Measurements from ENCODE around the gene RAB35.

The RAB35 gene

DNA sequence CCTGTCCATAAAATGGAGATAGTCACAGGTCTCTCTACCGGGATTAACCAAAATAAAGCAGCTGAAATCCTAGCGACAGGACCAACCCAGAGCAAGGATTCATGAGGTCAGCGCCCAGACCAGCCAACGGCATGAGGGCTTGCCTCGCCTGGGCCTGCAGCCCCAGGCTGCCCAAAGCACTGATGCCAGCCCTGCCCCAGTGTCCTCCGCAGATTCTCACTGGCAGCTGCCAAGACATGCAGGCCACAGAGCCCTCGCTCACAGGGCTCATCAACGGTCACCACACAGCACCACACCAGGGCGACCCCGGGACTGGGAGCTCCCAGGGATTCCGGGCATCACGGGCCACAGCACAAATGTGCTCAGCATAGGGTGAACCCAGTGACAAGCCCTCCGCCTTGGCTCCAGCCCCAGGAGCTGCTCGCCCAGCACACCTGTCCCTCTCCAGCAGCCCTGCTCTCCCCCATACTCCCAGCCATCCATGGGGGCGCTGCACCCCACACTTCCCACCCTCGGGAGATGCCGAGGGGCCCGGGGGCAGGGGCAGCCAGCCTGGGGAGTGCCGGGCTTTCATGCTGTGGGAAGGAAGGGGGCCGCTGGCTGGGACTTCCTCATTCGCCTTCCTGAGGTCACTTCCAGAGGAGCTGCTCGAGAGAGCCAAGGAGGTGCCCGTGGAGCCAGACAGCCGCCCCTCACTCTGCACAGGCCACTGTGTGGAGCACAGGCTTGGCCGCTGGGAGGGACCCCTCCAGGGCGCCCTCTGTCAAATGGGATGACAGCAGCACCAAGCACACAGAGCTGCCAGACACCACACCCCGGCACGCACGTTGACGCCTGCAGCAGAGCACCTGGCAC is 14.1 kb downstream of the RAB35 start:
- DNase-seq, result no peak

DNA sequence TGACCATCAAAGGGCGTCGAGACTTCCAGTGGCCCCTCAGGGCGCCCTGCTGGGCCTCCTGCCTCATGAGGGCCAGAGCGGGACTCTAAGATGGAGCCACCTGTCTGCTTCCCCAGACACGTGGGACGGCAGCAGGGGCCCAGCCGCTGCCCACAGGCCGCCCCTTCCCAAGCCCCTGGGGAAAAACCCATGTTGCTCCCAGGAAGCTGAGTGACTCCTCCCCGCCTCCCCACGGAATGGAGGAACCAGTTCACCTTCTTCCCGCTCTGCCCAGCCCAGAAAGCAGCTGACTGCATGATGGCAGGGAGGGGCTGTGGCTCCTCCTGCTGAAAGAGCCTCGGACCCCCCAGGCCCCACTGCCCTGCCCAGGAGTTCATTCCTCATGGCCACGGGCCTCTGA is 14.9 kb downstream of the RAB35 start:
- no peak for DNase-seq

DNA sequence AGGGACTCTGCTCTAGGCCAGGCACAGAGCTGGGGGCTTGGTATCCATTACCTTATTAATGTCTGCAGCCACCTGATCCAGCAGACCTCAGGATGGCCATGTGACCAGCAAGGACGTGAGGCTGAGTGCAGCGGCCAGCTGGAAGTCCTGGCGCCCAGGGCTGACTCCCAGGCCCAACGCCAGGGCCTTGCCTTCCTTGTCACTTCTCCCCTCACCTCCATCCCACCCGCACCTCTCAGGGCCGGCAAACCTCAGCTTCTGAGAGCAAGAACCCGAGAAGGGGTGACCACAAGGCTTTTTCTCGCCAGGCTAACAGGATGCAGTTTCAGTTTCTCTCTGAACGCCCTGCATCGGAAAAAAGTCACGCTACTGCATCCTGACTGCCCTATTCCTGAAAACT is 15.4 kb downstream of the RAB35 start:
- no peak for DNase-seq

DNA sequence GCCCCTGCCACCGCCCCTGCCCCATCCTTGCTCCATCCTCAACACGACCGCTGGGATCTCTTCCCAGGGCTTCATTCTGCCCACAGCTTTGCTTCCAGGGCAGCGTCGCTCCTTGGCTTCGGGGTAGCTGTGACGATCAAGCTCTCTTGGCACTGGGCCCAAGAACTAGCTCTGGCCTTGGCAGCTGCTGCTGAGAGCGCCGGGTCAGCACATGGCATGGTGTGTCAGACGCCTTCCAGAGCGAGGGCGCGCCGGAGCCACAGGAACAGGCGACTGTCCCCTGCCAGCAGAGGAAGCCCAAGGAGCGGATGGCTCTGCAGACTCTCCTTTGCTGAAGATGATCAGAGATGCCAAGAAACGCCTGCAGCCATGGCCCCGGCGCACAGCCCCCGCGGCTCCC is 15.9 kb downstream of the RAB35 start:
- no peak for DNase-seq

DNA sequence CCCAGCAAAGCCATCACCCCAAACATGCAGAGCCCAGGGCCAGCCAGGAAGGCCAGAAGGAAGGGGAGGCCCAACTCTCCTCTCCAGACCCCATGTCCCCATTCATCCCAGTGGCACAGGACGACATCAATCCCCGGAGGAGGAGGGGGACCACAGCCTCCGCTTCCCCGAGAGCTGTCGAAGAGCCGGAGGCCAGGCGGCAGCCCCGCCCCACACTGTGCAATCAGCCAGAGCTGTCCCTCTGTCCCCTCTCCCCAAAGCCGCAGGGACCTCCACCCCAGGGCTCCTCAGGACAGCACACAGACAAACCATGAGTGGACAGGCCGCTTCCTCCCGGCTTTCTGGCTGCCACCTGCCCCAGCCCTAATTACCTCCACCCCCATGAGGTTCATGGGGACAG is 16.8 kb downstream of the RAB35 start:
- DNase-seq, result no peak

DNA sequence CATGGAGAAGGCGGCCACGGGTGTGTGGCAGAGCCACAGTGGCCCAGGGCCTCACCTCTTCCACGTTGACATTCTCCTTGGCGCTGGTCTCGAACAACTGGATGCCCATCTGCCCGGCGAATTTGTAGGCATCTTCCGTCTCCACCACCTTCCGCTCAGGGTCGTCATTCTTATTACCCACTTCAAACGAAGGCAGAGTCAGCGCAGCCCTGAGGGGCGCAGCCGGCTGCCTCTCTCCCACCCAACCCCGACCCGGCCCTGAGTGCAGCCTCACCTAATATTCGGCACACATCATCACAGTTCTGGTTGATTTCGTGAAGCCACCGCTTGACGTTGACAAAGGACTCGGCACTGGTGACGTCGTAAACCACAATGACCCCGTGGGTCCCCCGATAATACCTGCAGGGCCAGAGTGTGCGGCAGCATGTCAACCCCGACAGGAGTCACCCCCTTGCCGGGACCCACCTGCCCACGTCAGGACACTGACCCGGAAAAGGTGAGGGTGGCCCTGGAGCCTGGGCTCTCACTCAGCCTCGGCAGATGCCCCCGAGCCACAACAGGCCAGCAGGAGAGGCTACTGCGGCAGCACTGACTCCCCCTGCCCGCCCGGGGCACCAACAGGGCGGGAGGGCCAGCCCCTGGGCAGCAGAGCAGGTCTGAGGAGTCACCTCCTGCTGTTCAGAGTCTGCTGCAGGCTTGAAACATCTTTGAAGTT is 17.6 kb downstream of the RAB35 start:
- DNase-seq, result no peak

DNA sequence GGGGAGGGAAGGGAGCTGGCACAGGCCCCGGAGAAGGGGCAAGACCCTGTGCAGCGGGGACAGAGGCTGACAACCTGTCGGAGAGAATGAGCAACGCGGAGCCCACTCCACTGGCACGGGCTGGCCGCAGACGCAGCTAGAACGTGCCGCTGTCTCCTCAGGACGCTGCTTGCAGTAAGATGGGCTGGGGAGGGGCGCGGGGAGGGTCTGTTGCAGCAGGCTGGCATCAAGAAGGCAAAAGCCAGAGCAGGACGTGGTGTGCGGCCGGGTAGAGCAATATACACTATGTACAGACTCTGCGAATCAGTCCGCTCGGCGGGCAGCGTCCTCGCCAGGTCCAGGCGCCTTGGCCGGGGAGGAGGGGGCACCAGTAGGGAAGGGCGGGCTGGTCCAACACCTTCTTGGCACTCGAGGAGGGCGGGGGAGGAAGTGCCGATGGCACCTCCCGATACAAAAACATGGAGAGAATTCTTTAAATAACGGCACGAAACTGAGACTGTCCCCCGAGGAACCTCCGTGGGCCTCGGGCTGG is 19.8 kb downstream of the RAB35 start:
- DNase-seq, result no peak

DNA sequence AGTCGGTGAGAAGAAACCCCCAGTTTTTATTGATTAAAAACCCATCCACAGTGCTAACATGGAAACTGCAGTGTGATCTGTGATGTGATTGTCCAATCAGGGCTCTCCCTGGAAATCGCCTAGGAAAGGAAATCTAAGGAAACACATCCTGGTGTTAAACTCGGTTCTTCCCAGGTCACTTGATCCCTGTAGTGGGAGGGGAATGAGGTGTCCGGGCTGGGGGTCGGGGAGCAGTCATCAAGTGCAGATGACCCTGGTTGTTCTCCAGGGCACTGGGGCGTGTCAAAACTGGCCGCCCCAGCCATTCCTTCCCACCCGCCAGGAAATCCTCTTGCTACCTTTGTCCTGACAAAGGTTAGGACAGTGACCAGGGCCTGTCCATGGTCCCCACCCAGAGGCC is 20.8 kb downstream of the RAB35 start:
- DNase-seq, result no peak

DNA sequence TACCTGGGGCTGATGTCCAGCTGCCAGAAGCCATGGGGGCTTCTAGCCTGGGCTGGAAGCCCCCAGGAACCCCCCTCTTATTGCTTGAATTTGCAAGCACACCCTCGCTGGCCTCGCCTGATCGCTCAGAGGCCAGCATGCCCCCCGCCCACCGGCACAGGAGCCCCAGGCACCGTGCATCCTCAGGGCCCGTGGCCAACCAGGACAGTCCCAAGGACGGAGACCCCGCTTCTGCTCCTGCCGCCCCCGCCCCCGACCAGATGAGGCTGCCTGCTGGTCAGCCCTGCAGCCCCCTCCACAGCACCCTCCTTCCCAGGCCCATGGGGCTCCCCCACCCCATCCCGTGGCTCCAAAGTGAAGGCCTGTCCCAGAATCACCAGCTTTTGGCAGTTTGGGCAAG is 21.2 kb downstream of the RAB35 start:
- no peak for DNase-seq

DNA sequence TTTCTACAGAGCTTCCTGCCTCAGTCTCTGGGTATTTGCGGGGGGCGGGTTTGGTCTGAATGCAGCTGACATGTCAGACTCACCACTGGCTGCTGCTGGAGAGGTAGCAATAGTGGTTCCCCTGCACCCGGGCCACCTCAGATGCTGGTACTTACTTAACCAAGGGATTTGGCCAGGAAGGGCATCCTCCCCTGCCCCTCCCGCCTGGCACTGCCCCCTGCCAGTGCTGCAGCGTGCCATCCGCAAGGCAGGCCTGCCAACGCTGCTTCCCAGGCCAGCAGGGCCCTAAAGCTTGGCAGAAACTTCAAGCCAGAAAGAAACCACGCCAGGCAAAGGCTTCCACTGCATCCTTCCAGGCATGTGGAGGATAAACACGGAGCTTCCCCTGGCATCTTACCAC is 22.1 kb downstream of the RAB35 start:
- no peak for DNase-seq

DNA sequence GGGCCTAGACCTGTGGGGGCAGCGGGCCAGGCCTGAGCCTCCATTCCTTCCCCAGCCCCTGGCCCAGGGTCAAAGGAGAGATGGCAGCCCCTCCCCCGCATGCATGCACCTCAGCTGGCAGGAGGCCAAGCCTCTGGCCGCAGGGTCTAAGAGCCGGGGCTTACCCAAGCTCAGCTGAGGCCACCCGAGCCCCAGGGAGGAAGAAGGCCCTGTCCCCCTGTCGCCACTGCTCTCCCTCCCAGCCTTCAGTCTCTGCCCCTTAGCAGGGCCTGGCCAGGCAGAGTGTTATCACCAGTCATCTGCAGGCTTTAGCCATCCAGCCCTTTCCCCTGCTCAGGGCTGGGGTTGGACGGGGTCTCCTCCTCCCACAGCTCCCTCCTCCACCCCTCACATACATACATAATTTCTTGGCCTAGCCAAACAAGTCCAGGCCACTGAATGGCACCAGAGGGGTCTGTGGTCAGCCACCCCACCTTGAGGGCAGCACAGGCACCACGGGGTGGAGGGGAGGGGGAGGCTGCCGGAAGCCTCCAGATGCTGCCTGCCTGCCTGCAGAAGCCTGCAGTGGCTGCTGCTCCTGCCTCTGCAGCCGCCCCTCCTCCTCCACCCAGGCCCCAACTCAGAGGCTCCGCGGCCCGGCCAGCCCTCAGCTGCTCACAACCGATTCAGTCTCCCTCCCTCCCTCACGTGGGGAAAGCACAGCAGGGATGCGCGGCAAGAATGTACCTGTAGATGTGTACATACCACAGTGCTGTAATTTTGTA is 22.8 kb downstream of the RAB35 start:
- DNase-seq, result no peak

DNA sequence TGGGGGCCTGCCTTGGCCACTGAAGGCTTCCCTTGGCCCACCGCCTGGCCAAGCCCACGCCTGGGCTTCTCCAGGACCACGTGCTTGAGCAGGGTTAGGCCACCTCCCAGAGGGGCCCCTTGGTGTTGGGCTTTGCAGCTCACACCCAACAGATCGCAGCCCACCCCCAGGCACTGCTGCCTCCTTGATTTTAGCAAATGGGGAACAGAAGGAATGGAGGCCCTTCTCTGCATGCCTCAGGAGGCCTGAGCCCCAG is 23.3 kb downstream of the RAB35 start:
- no peak for DNase-seq

DNA sequence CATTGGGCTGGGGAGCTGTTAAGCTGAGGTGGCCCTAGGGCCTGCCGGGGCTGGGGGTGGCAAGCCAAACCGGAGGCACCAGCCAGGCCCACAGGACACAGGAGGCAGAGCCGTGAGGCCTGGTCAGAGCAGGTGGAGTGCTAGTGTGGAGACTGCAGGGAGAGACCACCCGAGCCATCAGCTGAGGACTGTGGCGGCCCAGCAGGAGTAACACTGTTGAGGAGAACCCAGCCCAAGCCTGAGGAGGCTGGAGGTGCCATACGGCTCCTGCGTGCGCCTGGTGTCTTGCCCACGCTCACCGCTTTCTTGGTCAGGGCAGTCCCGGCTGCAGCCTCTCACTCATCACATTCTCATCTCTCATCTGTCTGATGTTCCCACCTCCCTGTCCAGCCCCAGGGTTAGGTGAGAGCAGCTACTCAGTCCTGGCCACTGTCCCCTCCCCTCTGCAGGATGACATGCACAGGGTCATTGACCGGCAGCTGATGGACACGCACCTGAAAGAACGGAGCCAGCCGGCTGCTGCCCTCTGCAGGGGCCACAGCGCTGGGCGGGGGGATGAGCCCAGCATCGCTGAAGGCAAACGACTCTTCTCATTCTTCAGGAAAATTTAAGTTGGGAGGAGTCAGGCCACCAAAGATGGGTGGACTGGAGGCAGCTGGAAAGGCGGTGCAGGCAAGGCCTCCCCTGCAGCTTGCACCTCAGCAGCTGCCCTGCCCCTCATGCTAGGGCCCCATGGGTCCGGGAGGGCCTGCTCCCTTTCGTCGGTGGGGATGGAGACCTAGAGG is 23.8 kb downstream of the RAB35 start:
- DNase-seq, result no peak

DNA sequence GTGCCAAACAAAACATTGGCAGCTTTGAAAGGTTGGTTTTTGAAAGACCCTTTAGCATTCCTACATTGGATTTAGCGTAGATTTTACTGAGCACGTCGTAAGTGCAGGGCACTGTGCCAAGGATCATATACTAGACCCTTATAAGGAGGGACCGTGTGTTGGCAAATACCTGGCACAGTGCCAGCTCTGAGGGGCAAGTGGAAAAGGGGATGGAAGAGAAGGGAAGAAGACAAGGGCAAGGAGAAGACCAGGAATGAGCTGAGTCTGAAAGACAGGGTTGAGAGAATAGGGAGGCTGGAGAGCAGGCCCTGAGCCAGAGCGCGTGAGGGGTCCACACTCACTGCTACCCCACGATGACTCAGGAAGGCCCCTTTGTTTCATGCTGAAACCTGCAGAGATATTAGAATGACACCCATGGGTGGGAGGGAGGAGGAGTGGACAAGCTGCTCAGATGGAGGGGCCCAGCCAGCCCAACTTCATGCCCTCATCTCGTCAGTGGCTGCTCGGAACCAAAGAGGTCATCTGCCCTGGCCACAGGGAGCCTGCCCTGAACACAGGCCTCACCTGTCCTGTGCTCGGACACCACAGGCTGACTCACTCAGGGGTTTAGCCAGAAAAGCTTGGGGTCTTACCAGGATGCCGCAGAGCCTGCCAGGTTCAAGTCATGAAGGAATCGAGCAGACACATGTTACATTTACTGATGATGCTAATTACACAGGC is 25.0 kb downstream of the RAB35 start:
- DNase-seq, result no peak

DNA sequence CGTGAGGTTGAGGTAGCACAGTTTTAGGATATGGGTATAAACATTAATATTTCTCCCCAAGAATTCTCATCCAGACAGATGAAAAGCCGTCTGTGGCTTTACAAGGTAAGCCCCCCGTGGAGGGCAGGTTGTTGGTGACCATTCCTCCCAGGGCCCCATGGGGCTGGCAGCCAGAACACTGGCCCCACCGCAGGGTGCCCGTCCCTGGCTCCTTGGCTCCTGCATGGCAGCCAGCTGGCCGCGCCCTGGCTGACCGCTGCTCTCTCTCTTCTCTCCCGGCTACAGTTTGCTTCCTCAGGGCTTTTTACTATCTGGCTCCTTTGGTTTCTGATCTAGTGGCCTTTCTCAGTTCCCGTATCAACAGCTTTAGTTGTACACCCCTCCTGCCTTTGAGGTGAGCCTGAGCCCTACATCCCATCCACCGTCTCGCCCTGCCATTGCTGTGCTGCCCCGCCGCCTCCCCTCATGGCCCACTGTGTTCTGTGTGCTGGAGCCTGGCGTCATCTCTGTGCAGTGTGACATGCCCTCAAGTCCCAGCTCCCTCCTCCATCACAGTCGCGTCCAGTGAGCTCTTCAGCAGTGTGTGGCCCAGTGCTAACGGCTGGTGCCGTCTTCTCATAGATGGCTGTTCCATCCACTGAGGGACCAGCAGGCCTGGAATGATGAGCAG is 25.8 kb downstream of the RAB35 start:
- DNase-seq, result no peak

DNA sequence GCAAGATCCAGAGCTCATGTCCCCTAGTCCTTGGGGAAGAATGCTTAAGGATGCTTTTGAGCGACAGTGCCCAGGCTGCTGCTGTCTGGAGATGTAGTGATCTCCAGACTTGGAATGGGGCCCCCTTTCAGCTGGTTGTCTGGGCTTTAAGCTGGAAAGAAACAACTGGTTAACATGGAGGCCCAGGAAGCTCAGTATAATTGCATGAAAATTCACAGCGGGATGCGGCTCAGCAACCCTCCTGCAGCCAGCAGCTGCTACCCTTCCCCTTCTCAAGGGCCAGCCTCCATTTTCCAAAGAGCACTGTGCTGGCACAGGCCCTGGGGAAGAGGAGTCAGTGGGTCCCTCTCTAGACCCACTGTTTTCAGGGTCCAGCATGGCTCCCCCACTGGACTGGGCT is 26.3 kb downstream of the RAB35 start:
- DNase-seq, result no peak

DNA sequence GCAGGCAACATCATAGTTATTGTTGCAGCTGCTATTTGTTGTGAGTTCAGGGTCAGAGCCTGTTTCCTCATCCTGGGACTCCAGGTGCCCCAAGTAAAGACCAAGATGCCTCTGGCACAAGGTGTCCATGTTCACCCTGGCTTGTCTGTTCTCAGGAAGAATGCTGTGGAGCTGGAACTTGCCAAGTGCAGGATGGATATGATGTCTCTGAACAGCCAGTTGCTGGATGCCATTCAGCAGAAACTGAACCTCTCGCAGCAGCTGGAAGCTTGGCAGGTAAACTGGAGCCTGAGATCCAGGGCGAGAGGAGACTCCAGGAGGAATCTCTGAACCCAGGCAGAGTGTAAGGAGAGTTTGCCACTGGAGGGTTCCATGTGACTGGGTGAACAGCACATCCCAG is 26.8 kb downstream of the RAB35 start:
- no peak for DNase-seq

DNA sequence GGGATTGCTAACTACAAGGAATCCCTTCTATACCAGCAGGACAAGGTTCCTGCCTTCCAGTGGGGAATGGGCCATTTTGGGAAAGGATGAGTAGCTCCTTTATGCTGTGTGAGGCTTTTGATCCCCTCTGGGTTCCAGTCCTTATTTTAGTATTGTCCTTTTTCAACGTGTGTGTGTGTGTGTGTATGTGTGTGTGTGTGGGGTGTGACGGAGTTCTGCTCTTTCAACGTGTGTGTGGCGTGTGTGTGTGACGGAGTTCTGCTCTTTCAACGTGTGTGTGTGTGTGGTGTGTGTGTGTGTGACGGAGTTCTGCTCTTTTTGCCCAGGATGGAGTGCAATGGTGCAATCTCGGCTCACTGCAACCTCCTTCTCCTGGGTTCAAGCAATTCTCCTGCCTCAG is 27.4 kb downstream of the RAB35 start:
- DNase-seq, result no peak

DNA sequence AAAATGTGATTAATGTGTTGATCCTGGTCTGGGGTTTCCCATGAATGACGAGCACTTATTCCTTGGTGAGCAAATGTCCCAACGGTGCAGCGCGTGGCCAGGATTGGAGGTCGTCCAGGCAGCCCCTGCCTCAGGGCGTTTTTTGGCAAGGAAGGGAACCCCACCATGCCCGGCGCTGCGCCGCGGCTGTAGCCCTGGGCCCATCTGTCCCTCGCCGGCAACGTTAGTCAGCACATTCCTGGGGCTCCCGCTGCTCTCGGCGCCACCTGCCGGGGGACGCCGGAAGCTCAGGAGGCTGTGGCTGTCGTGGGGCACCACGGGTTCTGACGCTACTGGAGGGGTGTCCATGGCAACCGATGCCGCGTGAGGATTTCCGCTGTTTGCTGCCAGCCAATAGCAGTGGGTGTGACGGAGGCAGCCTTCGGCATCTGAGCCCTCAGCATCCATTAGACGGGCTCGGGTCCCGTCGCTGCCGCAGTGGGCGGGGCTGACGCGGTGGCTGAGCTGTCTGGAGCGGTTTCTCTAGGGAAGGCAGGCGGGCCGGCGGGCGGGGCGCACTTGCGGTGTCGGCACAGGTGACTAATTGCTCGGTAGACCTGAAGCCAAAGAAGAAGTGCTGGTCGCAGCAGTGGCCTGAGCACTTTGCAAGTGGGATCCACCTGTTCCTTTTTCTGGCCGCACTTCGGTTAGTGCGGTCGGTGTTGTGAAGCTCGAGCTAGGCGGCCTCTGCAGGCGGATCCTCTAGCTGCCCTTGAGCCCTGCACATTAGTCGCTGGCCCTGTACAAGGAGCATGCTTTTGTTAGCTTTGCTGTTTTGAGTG is 29.5 kb downstream of the RAB35 start:
- peak; percentile 99 to 100 for DNase-seq

DNA sequence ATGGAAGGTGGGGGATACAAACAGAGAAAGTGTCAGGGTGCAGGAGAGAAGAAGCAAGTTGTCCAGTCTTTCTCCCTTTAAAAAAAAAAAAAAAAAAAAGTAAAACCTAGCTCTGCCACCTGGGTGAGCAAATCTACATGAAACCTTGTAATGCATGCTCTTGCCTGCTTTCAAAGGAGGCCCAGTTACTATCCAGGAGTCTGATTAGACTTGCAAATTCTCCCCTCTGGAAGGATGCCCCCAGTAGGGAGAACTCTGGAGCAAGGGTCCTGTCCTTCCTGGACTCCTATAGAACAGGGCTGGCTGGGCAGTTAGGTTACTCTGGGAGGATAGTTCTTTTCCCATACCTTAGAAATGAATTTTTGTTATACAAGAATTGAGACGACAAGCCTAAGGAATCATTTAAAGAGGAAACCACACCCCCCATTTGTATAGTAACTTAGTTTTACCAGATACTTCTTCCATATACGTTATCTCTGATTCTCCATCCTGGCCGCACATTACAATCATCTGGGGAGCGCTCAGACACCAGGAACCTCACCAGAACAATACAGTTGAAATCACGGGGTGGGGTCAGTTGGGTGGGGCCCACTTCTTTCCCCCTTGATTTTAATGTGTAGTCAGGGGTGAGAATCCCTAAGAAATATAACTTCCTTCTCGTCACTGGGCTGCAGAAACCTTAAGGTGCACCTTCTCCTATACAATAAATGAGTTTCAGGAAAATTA is 30.5 kb downstream of the RAB35 start:
- no peak for DNase-seq

Data from stimulated activated CD4-positive, alpha-beta T cell treated with anti-CD3 and anti-CD28 coated beads, Interleukin-2, amount 100 ng/mL, for 24 hours (primary cell).